ENCODE results near the gene CIT. TPM values are rescaled to one million over a fixed set of nuclear protein-coding genes. Genes with fewer than 3 reads are reported as not detected.

CIT gene
- total and polyA plus RNA-seq, 10 of the 15 experiments (the other 5 are each of a cell fraction or from before 2014, with no cell fraction given) = 1.0 to 38.2 (median 14.9) TPM

- TF ChIP-seq NKRF (conservative IDR thresholded peaks at IDR 0.05) (no peak), LARP7 (IDR thresholded peaks at IDR 0.05) (no peak), MLLT1 (IDR thresholded peaks at IDR 0.05) (no peak), ZNF622 (IDR thresholded peaks at IDR 0.05) (no peak), IRF4 (IDR thresholded peaks at IDR 0.05; ENCODE audit: low read depth, low read length) (no peak), RELA (IDR thresholded peaks at IDR 0.05; ENCODE audit: borderline replicate concordance, partially characterized antibody) (no peak), SIX5 (IDR thresholded peaks at IDR 0.05; ENCODE audit: low read depth, low read length, severe bottlenecking) (no peak), ZBTB4 (CRISPR knock-in tag; IDR thresholded peaks at IDR 0.05) (no peak), MTA3 (IDR thresholded peaks at IDR 0.05; ENCODE audit: borderline replicate concordance, low read length) (no peak), SMAD1 (IDR thresholded peaks at IDR 0.05; ENCODE audit: low read depth, partially characterized antibody) (no peak)
Measured at GRCh38 chr12:119775246-119775895, 101.7 kb downstream of the CIT start (continued).
